H7 (cell line): ENCODE results near the gene PDE11A. TPM values are rescaled to one million over a fixed set of nuclear protein-coding genes. Genes with fewer than 3 reads are reported as not detected.

Experiments
- DNase-seq: peaks from one replicate; pipeline ENCODE4 v3.0.0; 2012
- H3K27me3 ChIP-seq: 2 replicates; pipeline ENCODE4 v1.6.0; 2011; ENCODE audit warnings: mild to moderate bottlenecking, low read length; ENCODE audit not compliant: control insufficient read depth, insufficient read depth
- H3K36me3 ChIP-seq: replicated peaks from 2 replicates; pipeline ENCODE4 v1.5.1; 2011; ENCODE audit warnings: low read length; ENCODE audit not compliant: control insufficient read depth, insufficient read depth
- H3K4me3 ChIP-seq: 2 replicates; pipeline ENCODE4 v1.5.1; 2011; ENCODE audit warnings: low read depth, mild to moderate bottlenecking, control low read depth, low read length, moderate library complexity; ENCODE audit not compliant: insufficient read depth
- total RNA-seq: library from RNA; depleted of rRNA; stranded (reverse); fragments of >200 nt; shearing (Covaris generic); gene quantifications from 2 replicates; pipeline ENCODE4 v1.2.3, GENCODE V29; 2014

PDE11A gene
- total RNA-seq, 1 experiment from 2014 or later, result 1.2 TPM

- no peak for DNase-seq
- no peaks in the 10 kb centered on the region for H3K36me3 ChIP-seq
Observed at GRCh38 chr2:177628831-177629230, 443.7 kb downstream of the PDE11A start.

GRCh38 chr2:177625744-177626650 lies 446.6 kb downstream of the PDE11A start:
- Histone ChIP-seq H3K4me3 (no peak overlapping the region), H3K36me3 (no peaks in the 10 kb centered on the region), H3K27me3 (no peaks in the 10 kb centered on the region)
- peak; percentile 41 for DNase-seq

More at GRCh38 chr2:177628831-177629230, 443.7 kb downstream of the PDE11A start:
- Histone ChIP-seq H3K4me3 (no peak overlapping the region), H3K27me3 (no peaks in the 10 kb centered on the region)

GRCh38 chr2:177622521-177622920 lies 450.1 kb downstream of the PDE11A start:
- peak; percentile 74 for DNase-seq
- no peaks in the 10 kb centered on the region for H3K27me3 ChIP-seq

GRCh38 chr2:177619986-177620385 lies 452.6 kb downstream of the PDE11A start:
- H3K27me3 ChIP-seq, result no peaks in the 10 kb centered on the region
- H3K4me3 ChIP-seq, result no peak overlapping the region
- DNase-seq, result no peak
- no peaks in the 10 kb centered on the region for H3K36me3 ChIP-seq

More at GRCh38 chr2:177622521-177622920, 450.1 kb downstream of the PDE11A start:
- no peaks in the 10 kb centered on the region for H3K36me3 ChIP-seq
- no peak overlapping the region for H3K4me3 ChIP-seq

GRCh38 chr2:177619461-177619860 lies 453.1 kb downstream of the PDE11A start:
- no peak for DNase-seq
- no peaks in the 10 kb centered on the region for H3K27me3 ChIP-seq
- H3K4me3 ChIP-seq, result peak overlapping the region; percentile 61
- H3K36me3 ChIP-seq, result no peaks in the 10 kb centered on the region

- no peaks in the 10 kb centered on the region for H3K36me3 ChIP-seq
- peak; percentile 88 for DNase-seq
- H3K4me3 ChIP-seq, result peak overlapping the region; percentile 61
- H3K27me3 ChIP-seq, result no peaks in the 10 kb centered on the region
Observed at GRCh38 chr2:177618255-177619253, 454.0 kb downstream of the PDE11A start.

GRCh38 chr2:177617849-177618248 lies 454.7 kb downstream of the PDE11A start:
- peak overlapping the region; percentile 61 for H3K4me3 ChIP-seq
- DNase-seq, result no peak
- no peaks in the 10 kb centered on the region for H3K27me3 ChIP-seq
- H3K36me3 ChIP-seq, result no peaks in the 10 kb centered on the region

GRCh38 chr2:177616731-177617130 lies 455.8 kb downstream of the PDE11A start:
- H3K36me3 ChIP-seq, result no peaks in the 10 kb centered on the region
- no peak for DNase-seq
- no peak overlapping the region for H3K4me3 ChIP-seq
- H3K27me3 ChIP-seq, result no peaks in the 10 kb centered on the region

GRCh38 chr2:177616066-177616465 lies 456.5 kb downstream of the PDE11A start:
- no peaks in the 10 kb centered on the region for H3K36me3 ChIP-seq
- H3K27me3 ChIP-seq, result no peaks in the 10 kb centered on the region
- H3K4me3 ChIP-seq, result no peak overlapping the region
- DNase-seq, result no peak

- no peaks in the 10 kb centered on the region for H3K27me3 ChIP-seq
- no peak overlapping the region for H3K4me3 ChIP-seq
- no peaks in the 10 kb centered on the region for H3K36me3 ChIP-seq
- DNase-seq, result no peak
Observed at GRCh38 chr2:177612659-177613058, 459.9 kb downstream of the PDE11A start.

GRCh38 chr2:177611310-177611886 lies 461.2 kb downstream of the PDE11A start:
- Histone ChIP-seq H3K36me3 (no peaks in the 10 kb centered on the region), H3K4me3 (no peak overlapping the region), H3K27me3 (no peaks in the 10 kb centered on the region)
- DNase-seq, result no peak

DNA sequence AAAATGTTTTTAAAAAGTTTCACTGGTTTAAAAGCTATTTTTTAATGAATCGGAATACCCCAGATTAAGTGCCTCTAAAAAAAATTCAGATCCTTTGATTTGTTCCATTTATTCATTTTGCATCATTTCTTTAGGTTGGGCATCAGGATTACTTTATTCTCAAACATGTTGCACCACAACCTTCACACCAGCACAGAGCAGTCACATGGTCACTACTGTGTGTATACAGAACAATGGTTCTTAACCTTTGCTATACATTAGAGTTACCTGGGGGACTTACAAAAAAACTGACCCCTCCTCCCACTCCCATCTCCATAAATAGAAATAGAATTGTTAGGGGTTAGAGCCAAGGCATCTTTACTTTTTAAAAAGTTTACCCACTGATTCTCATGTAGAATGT lies 461.8 kb downstream of the PDE11A start:
- H3K4me3 ChIP-seq, result no peak overlapping the region
- H3K36me3 ChIP-seq, result no peaks in the 10 kb centered on the region
- no peak for DNase-seq
- H3K27me3 ChIP-seq, result no peaks in the 10 kb centered on the region

DNA sequence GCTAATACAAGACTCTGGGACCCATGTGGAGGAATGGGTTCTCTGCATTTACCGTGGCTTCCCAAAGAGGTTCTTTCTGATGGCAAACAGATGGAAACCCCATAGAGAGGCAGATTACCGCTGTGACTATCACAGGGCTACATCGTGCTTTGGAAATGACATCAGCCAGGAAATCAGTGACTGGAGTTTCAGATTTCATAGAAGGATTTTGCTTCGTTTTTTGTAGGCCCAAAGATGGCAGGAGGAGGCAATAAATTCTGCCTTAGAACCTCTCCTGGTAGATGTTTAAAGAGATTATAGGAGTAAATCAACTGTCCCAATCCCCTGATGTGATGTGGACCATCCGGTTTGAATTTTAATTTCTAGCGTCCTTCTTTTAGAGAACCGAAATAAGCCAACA lies 465.9 kb downstream of the PDE11A start:
- Histone ChIP-seq H3K27me3 (no peaks in the 10 kb centered on the region), H3K4me3 (no peak overlapping the region), H3K36me3 (no peaks in the 10 kb centered on the region)
- DNase-seq, result no peak
